Upper lobe of left lung (tissue), 6 donors: ENCODE data around the gene ZIC4. TPM values are rescaled to one million over a fixed set of nuclear protein-coding genes. Genes with fewer than 3 reads are reported as not detected.

Experiments
- ATAC-seq, 2 donors: fragments of 200-7000 bp; cut with Tn5 transposase; one replicate each; pipeline ENCODE4 v1.9.1; 2022; ENCODE audit warnings: mild to moderate bottlenecking in 2 of 2, moderate library complexity in 2 of 2; ENCODE audit not compliant: low FRiP score in 2 of 2
- DNase-seq, 2 donors: peaks; one replicate each; pipeline ENCODE4 v3.0.0-alpha.2; 2019 to 2020
- H3K27ac ChIP-seq, 4 donors: fragments of 200-600 bp; sonication (generic); one replicate each; pipeline ENCODE4 v1.5.1; 2016 to 2019
- H3K27me3 ChIP-seq, 4 donors: fragments of 200-600 bp; sonication (generic); one replicate each; pipeline ENCODE4 v1.5.1; 2017 to 2019
- H3K36me3 ChIP-seq, 4 donors: fragments of 200-600 bp; sonication (generic); one replicate each; pipeline ENCODE4 v1.5.1; 2016 to 2019
- H3K4me1 ChIP-seq, 4 donors: fragments of 200-600 bp; sonication (generic); one replicate each; pipeline ENCODE4 v1.5.1; 2018 to 2019
- H3K4me3 ChIP-seq, 4 donors: fragments of 200-600 bp; sonication (generic); one replicate each; pipeline ENCODE4 v1.5.1; 2017 to 2019; ENCODE audit warnings: mild to moderate bottlenecking in 2 of 4, moderate library complexity in 1 of 4
- H3K9me3 ChIP-seq, 4 donors: fragments of 200-600 bp; sonication (generic); one replicate each; pipeline ENCODE4 v1.5.1; 2018 to 2019
- EP300 ChIP-seq, 4 donors: sonication (generic); formaldehyde crosslinking; IDR thresholded peaks; one replicate each; pipeline ENCODE4 v1.5.1; 2017; ENCODE audit warnings: antibody characterized with exemption in 4 of 4, control low read depth in 2 of 4
- POLR2A ChIP-seq, 4 donors: fragments of 450-650 bp; IDR thresholded peaks; one replicate each; pipeline ENCODE4 v1.5.1; 2016 to 2017; ENCODE audit warnings: antibody characterized with exemption in 4 of 4, mild to moderate bottlenecking in 2 of 4
- POLR2AphosphoS5 ChIP-seq, 2 donors: sonication (generic); formaldehyde crosslinking; IDR thresholded peaks; one replicate each; pipeline ENCODE4 v1.5.1; 2017; ENCODE audit warnings: antibody characterized with exemption in 2 of 2
- WGBS, 2 donors: methylation state at CpG; one replicate each; pipeline ENCODE4 v1.1.5; 2017 to 2018; 5-methylcytosine and 5-hydroxymethylcytosine counted together
- total RNA-seq, 6 donors: library from RNA; depleted of rRNA in 4 of 6; stranded (reverse); fragments of >200 nt in 4 of 6; gene quantifications; one replicate each; pipeline versions ENCODE4 v1.1.0 to v1.2.1, GENCODE V29; 2016 to 2021
- TF ChIP-seq, protein P1 (sequence below), 6 experiments: fragments of 450-650 bp in 4 of 6; fragments of 200-600 bp in 2 of 6; sonication (generic) in 2 of 6; IDR thresholded peaks; one replicate each; pipeline ENCODE4 v1.5.1; 2016 to 2019; ENCODE audit warnings: antibody characterized with exemption in 6 of 6
- donor health status: DM: no; HTN: no; CAD: no; lungs with moderate emphysema.
- donor health status: DM: no; HTN: yes; CAD: no; lungs with severe emphysema.

The ZIC4 gene
- total RNA-seq, 6 donors from 2014 or later = not detected

DNA sequence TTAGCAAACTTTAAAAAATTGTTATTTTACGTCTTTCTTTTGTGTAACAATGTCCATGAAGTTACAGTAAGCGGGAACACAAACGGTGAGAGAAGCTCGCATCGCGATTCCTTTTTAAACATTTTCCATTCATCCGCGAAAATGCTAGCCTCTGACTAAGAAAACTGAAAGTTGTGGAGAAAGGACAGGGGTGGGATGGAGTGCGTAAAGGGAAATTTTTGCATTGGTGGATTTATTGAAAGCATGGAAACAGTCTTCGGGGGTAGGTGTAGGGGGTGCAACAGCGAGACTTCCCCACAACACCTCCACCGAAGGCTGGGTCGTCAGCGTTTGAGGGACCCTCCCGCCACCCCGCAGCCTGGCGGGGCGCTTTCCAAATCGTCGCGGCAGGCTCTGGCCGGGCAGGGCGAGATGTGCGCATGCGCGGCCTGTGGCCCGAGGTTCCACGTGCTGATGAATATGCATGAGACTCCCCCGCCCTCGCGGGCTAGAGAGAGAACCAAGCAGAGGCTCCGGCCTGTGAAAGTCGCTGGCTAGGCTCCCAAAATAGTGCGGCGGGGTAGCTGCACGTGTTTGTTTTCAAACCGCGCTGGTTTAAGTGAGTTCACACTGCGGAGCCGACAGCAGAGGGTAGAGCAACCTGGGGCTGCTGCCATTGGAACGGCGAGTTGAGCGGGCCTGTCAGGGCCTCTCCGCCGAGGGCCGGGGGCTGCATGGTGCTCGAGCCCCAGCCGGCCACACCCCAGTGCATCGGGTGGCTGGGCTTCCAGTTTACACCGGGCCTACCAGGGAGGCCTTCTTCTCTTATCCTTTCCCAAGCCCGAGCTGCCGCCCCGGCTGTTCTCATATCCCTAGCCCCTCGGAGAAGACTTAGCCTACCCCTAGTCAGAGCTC, 12.7 kb upstream of the ZIC4 start:
- WGBS, 2 donors = 7 to 8% methylated on average over 20 to 50 of the region's 54 CpGs
- ATAC-seq = peak in 1 of 2 donors; percentile 49
- Histone ChIP-seq H3K27ac (no peak overlapping the region), H3K4me3 (peak overlapping the region in 3 of 4 donors; percentile 4 to 22 (median 20)), H3K9me3 (peaks cover 0 to 3% (median 0%) of the 10 kb centered on the region in 4 donors), H3K27me3 (peaks cover 0 to 63% (median 36%) of the 10 kb centered on the region in 4 donors), H3K36me3 (no peaks in the 10 kb centered on the region), H3K4me1 (peaks cover 7 to 12% (median 10%) of the 10 kb centered on the region in 4 donors)
- TF ChIP-seq, protein P1, sequence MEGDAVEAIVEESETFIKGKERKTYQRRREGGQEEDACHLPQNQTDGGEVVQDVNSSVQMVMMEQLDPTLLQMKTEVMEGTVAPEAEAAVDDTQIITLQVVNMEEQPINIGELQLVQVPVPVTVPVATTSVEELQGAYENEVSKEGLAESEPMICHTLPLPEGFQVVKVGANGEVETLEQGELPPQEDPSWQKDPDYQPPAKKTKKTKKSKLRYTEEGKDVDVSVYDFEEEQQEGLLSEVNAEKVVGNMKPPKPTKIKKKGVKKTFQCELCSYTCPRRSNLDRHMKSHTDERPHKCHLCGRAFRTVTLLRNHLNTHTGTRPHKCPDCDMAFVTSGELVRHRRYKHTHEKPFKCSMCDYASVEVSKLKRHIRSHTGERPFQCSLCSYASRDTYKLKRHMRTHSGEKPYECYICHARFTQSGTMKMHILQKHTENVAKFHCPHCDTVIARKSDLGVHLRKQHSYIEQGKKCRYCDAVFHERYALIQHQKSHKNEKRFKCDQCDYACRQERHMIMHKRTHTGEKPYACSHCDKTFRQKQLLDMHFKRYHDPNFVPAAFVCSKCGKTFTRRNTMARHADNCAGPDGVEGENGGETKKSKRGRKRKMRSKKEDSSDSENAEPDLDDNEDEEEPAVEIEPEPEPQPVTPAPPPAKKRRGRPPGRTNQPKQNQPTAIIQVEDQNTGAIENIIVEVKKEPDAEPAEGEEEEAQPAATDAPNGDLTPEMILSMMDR (IDR thresholded peaks at IDR 0.05) = no peak
- TF ChIP-seq POLR2A (IDR thresholded peaks at IDR 0.05) = no peak
- TF ChIP-seq POLR2AphosphoS5 (IDR thresholded peaks at IDR 0.05) = no peak
- TF ChIP-seq EP300 (IDR thresholded peaks at IDR 0.05) = no peak
- peak in 1 of 2 donors; percentile 87 for DNase-seq

DNA sequence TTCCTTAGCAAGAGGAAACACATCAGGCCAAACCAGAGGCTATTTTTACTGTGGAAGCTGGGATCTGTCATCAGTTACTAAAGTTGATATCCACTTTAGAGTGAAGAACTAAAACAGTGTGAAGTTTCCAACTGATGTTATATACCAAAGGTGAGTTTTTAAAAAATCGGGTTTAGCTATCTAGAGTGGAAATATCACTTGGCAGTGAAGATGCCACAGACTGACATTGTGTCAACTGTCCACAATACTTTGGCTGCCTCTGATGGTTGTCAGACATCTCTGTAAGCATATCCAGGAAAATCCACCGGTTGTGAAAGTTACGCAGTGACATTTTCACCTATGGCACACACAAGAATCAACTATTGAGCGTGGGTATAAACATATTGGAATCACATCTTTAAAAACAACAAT, 12.0 kb upstream of the ZIC4 start:
- no peak overlapping the region for H3K4me3 ChIP-seq
- no peak overlapping the region for H3K27ac ChIP-seq
- TF ChIP-seq POLR2AphosphoS5 (IDR thresholded peaks at IDR 0.05) (no peak), POLR2A (IDR thresholded peaks at IDR 0.05) (no peak)
- TF ChIP-seq, protein P1 (IDR thresholded peaks at IDR 0.05) = no peak
- H3K4me1 ChIP-seq = peaks cover 10 to 15% (median 12%) of the 10 kb centered on the region in 4 donors
- peaks cover 0 to 3% (median 0%) of the 10 kb centered on the region in 4 donors for H3K9me3 ChIP-seq
- H3K27me3 ChIP-seq = peaks cover 0 to 58% (median 35%) of the 10 kb centered on the region in 4 donors
- WGBS, 2 donors = 30 to 33% methylated on average over 4 of the region's 4 CpGs
- H3K36me3 ChIP-seq = no peaks in the 10 kb centered on the region
- no peak for ATAC-seq
- DNase-seq = no peak

DNA sequence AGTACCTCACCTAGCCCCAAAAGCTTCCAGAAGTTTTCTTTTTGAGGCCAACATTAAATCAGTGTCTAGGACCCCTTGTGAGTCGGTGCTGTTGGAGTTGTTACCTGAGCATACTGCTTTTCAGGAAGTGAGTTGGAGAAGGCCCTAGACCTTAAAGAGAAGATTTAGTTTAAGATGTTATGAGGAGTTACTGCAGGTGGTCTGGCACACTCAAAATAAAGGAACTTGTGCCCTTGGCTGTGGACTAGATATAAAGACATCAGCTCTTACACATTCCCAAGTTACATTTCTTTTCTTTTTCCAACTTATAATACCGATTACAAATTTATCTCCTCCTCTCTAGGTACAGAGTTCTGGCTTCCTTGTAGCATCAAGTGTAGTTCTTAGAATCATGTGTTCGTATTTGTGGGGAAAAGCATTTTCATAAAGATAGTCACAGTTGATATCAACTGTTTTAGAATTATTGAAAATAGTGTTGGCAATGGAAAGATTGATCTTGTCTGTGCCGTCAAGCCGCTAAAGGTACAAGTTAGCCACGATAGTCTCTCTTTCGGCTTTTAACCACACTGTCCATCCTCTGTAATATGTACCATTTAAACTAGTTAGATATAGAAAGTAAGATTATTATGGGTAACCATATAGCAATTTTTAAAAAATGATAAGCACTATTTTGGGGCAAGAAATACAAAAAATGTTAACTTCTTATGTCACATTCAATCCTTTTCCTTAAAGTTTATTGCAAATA, 11.4 kb upstream of the ZIC4 start:
- Histone ChIP-seq H3K4me1 (peaks cover 10 to 22% (median 15%) of the 10 kb centered on the region in 4 donors), H3K4me3 (no peak overlapping the region), H3K9me3 (peaks cover 0 to 3% (median 0%) of the 10 kb centered on the region in 4 donors), H3K27ac (no peak overlapping the region), H3K27me3 (peaks cover 0 to 57% (median 35%) of the 10 kb centered on the region in 4 donors), H3K36me3 (no peaks in the 10 kb centered on the region)
- 37 to 45% methylated on average over 7 of the region's 7 CpGs for WGBS, 2 donors
- no peak for ATAC-seq
- TF ChIP-seq POLR2AphosphoS5 (IDR thresholded peaks at IDR 0.05) (no peak), EP300 (IDR thresholded peaks at IDR 0.05) (no peak), POLR2A (IDR thresholded peaks at IDR 0.05) (no peak)
- TF ChIP-seq, protein P1 (IDR thresholded peaks at IDR 0.05) = no peak
- no peak for DNase-seq

DNA sequence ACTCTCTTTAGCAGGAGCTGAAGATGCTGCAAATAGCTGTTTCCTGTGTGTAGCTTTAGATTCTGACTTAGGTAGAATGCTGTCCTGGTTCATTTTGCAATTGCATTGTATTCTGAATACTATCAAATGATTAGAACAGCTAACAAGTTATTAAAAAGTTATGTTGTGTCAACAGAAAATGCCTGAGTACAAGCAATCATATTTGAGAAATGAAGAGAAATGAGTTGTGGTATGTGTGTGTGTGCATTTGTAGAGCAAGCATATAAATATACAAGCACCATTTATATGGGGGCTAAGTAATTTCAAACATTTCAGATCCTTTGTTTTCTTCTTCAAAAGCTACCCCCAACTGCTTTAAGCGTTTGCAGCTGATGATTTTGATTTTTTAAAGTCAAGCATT, 10.6 kb upstream of the ZIC4 start:
- Histone ChIP-seq H3K4me1 (peaks cover 10 to 27% (median 15%) of the 10 kb centered on the region in 4 donors), H3K27me3 (peaks cover 0 to 57% (median 36%) of the 10 kb centered on the region in 4 donors), H3K27ac (no peak overlapping the region), H3K36me3 (no peaks in the 10 kb centered on the region), H3K9me3 (peaks cover 0 to 3% (median 0%) of the 10 kb centered on the region in 4 donors), H3K4me3 (no peak overlapping the region)
- no peak for TF ChIP-seq POLR2AphosphoS5 (IDR thresholded peaks at IDR 0.05)
- DNase-seq = no peak
- 10 to 13% methylated on average over 1 of the region's 1 CpG for WGBS, 2 donors
- no peak for ATAC-seq

DNA sequence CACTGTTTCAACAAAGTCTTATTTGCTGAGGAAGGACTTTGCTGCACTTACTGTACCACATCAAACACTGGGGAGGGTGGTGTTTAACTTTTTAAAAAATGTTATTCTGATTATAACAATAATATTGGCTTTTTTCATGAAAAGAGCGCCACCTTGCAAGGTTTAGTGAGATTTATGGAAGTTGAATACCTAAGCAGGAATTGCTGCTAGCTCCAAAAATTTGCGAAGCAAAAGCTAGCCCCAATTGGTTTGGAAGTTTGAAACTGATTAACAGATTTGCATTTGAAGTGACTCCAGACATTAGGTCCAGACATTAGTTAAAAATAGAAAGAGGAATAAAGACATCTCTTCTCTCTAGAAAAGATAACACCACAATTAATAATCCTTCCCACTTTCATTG, 9.5 kb upstream of the ZIC4 start:
- peaks cover 0 to 3% (median 0%) of the 10 kb centered on the region in 4 donors for H3K9me3 ChIP-seq
- ATAC-seq (no peak), DNase-seq (no peak)
- peaks cover 0 to 59% (median 34%) of the 10 kb centered on the region in 4 donors for H3K27me3 ChIP-seq
- H3K36me3 ChIP-seq = no peaks in the 10 kb centered on the region
- WGBS, 2 donors = 6 to 10% methylated on average over 2 of the region's 2 CpGs
- H3K4me3 ChIP-seq = no peak overlapping the region
- H3K4me1 ChIP-seq = peaks cover 14 to 35% (median 19%) of the 10 kb centered on the region in 4 donors
- TF ChIP-seq POLR2A (IDR thresholded peaks at IDR 0.05) = no peak
- TF ChIP-seq EP300 (IDR thresholded peaks at IDR 0.05) = no peak
- TF ChIP-seq, protein P1 (IDR thresholded peaks at IDR 0.05) = no peak
- no peak overlapping the region for H3K27ac ChIP-seq
